H1 (cell line): ENCODE results near the gene JMJD8. TPM values are rescaled to one million over a fixed set of nuclear protein-coding genes. Genes with fewer than 3 reads are reported as not detected.

Experiments used
- CTCF ChIA-PET: fragments of 300-600 bp; sonication (Branson Sonifier 250); formaldehyde crosslinking; loops from one replicate; lab custom pipeline; 2021; ENCODE audit not compliant: partially characterized antibody; lab: Charles Lee
- POLR2A ChIA-PET: fragments of 300-600 bp; sonication (Branson Sonifier 250); formaldehyde crosslinking; loops from one replicate; lab custom pipeline; 2021; ENCODE audit warnings: inconsistent platforms; ENCODE audit not compliant: partially characterized antibody; lab: Charles Lee
- DNase-seq, 2 experiments: peaks; one replicate each; pipeline versions ENCODE4 v3.0.0 to v3.0.0-alpha.2; 2010 to 2022; ENCODE audit warnings: low spot score in 2 of 2, low read depth in 1 of 2, mixed read lengths in 1 of 2
- FAIRE-seq: peaks from 2 replicates; lab custom pipeline; 2011; peaks lifted over from hg19 to GRCh38; lab: Jason Lieb, UNC
- H2AFZ ChIP-seq: 2 replicates; pipeline ENCODE4 v1.8.1; 2012; ENCODE audit warnings: low read length, inconsistent platforms
- H2AK5ac ChIP-seq: 2 replicates; pipeline ENCODE4 v1.6.1; 2013; ENCODE audit warnings: low read depth, low read length
- H2BK120ac ChIP-seq: replicated peaks from 2 replicates; pipeline ENCODE3; 2013; ENCODE audit warnings: low read depth, low read length, inconsistent platforms
- H2BK12ac ChIP-seq: 2 replicates; pipeline ENCODE4 v1.6.1; 2013; ENCODE audit warnings: low read depth, low read length
- H2BK15ac ChIP-seq: 2 replicates; pipeline ENCODE4 v1.6.1; 2013; ENCODE audit warnings: low read length
- H2BK20ac ChIP-seq: 2 replicates; pipeline ENCODE4 v1.6.1; 2013; ENCODE audit warnings: low read length
- H2BK5ac ChIP-seq: 2 replicates; pipeline ENCODE4 v1.6.1; 2013; ENCODE audit warnings: low read depth, low read length
- H3K14ac ChIP-seq: 2 replicates; pipeline ENCODE4 v1.6.1; 2013; ENCODE audit warnings: inconsistent platforms; ENCODE audit not compliant: insufficient read length
- H3K18ac ChIP-seq: 2 replicates; pipeline ENCODE4 v1.6.1; 2013; ENCODE audit warnings: low read length; ENCODE audit errors: extremely low read depth
- H3K23ac ChIP-seq: 2 replicates; pipeline ENCODE4 v1.6.1; 2013; ENCODE audit warnings: inconsistent platforms; ENCODE audit not compliant: insufficient read length
- H3K23me2 ChIP-seq: 2 replicates; pipeline ENCODE4 v1.6.1; 2013; ENCODE audit warnings: low read depth, low read length
- H3K27ac ChIP-seq: 2 replicates; pipeline ENCODE4 v1.6.1; 2011; ENCODE audit warnings: low read depth, low read length, inconsistent platforms
- H3K27me3 ChIP-seq, 4 experiments: replicated peaks in 1 of 4; 1 replicate in 1 of 4; 2 replicates in 3 of 4; pipeline versions ENCODE4 v1.6.1 to v1.8.1; 2011 to 2013; ENCODE audit warnings: low read length in 3 of 4, mild to moderate bottlenecking in 3 of 4, inconsistent platforms in 2 of 4, mixed read lengths in 2 of 4, moderate library complexity in 1 of 4; ENCODE audit not compliant: control insufficient read depth in 3 of 4, insufficient read depth in 3 of 4; ENCODE audit errors: extremely low read depth in 1 of 4
- H3K36me3 ChIP-seq, 4 experiments: 2 replicates each; pipeline versions ENCODE4 v1.6.1 to v1.8.1; 2011 to 2013; ENCODE audit warnings: mild to moderate bottlenecking in 4 of 4, low read length in 3 of 4, moderate library complexity in 2 of 4, control low read depth in 1 of 4, inconsistent platforms in 1 of 4; ENCODE audit not compliant: insufficient read depth in 4 of 4, control insufficient read depth in 2 of 4
- H3K4ac ChIP-seq: replicated peaks from 2 replicates; pipeline ENCODE3; 2013; ENCODE audit warnings: low read length, low read depth, mixed read lengths, inconsistent platforms; ENCODE audit not compliant: insufficient read length
- H3K4me1 ChIP-seq, 4 experiments: replicated peaks in 1 of 4; 1 replicate in 1 of 4; 2 replicates in 3 of 4; pipeline versions ENCODE4 v1.6.1 to v1.8.1; 2011 to 2013; ENCODE audit warnings: low read length in 3 of 4, inconsistent platforms in 2 of 4, mixed read lengths in 1 of 4; ENCODE audit not compliant: insufficient read depth in 4 of 4, control insufficient read depth in 3 of 4
- H3K4me2 ChIP-seq, 2 experiments: 2 replicates each; pipeline versions ENCODE4 v1.6.1 to v1.8.1; 2011 to 2013; ENCODE audit warnings: low read depth in 2 of 2, low read length in 2 of 2, control low read depth in 1 of 2, inconsistent platforms in 1 of 2, mild to moderate bottlenecking in 1 of 2; ENCODE audit not compliant: insufficient read depth in 1 of 2
- H3K4me3 ChIP-seq, 4 experiments: fragments of 200-600, 300-600 bp in 1 of 4; sonication (generic), shearing (Covaris generic), sonication (Bioruptor Twin) in 1 of 4; 2 replicates each; pipeline versions ENCODE4 v1.5.1 to v1.8.1; 2011 to 2016; ENCODE audit warnings: low read length in 4 of 4, low read depth in 3 of 4, control low read depth in 2 of 4, inconsistent platforms in 2 of 4, mild to moderate bottlenecking in 2 of 4, mixed read lengths in 1 of 4, moderate library complexity in 1 of 4; ENCODE audit not compliant: insufficient read depth in 2 of 4; ENCODE audit errors: extremely low read depth in 1 of 4
- H3K56ac ChIP-seq: replicated peaks from 2 replicates; pipeline ENCODE3; 2013; ENCODE audit warnings: low read depth, mild to moderate bottlenecking, mixed read lengths, low read length, inconsistent platforms; ENCODE audit not compliant: insufficient read length
- H3K79me1 ChIP-seq: 2 replicates; pipeline ENCODE4 v1.6.1; 2013; ENCODE audit warnings: low read depth, low read length, control low read depth
- H3K79me2 ChIP-seq, 2 experiments: 2 replicates each; pipeline versions ENCODE4 v1.6.1 to v1.8.1; 2012 to 2013; ENCODE audit warnings: low read length in 2 of 2, mild to moderate bottlenecking in 2 of 2, inconsistent platforms in 1 of 2; ENCODE audit not compliant: insufficient read depth in 2 of 2, control insufficient read depth in 1 of 2
- H3K9ac ChIP-seq, 4 experiments: replicated peaks in 1 of 4; 1 replicate in 1 of 4; 2 replicates in 3 of 4; pipeline versions ENCODE4 v1.6.1 to v1.8.1; 2011 to 2013; ENCODE audit warnings: low read depth in 3 of 4, low read length in 3 of 4, control low read depth in 2 of 4, mild to moderate bottlenecking in 2 of 4, moderate library complexity in 2 of 4, inconsistent platforms in 1 of 4; ENCODE audit errors: extremely low read depth in 1 of 4
- H3K9me3 ChIP-seq, 2 experiments: 2 replicates each; pipeline versions ENCODE4 v1.6.1 to v1.8.1; 2012 to 2013; ENCODE audit warnings: mild to moderate bottlenecking in 2 of 2, moderate library complexity in 2 of 2, control low read depth in 1 of 2, inconsistent platforms in 1 of 2, low read depth in 1 of 2, low read length in 1 of 2, mixed read lengths in 1 of 2; ENCODE audit not compliant: insufficient read depth in 2 of 2
- H4K20me1 ChIP-seq, 2 experiments: replicated peaks in 1 of 2; 2 replicates each; pipeline versions ENCODE3 to v1.8.1; 2011 to 2013; ENCODE audit warnings: inconsistent platforms in 2 of 2, low read length in 2 of 2, mild to moderate bottlenecking in 1 of 2; ENCODE audit not compliant: insufficient read depth in 2 of 2, control insufficient read depth in 1 of 2
- H4K5ac ChIP-seq: 2 replicates; pipeline ENCODE4 v1.6.1; 2013; ENCODE audit warnings: low read length, low read depth, mixed read lengths, inconsistent platforms; ENCODE audit not compliant: insufficient read length
- H4K8ac ChIP-seq: 2 replicates; pipeline ENCODE4 v1.8.0; 2013; ENCODE audit warnings: mild to moderate bottlenecking, moderate library complexity, low read length, inconsistent platforms; ENCODE audit not compliant: insufficient read depth; ENCODE audit errors: extremely low read depth
- H4K91ac ChIP-seq: replicated peaks from 2 replicates; pipeline ENCODE3; 2013; ENCODE audit warnings: low read length, mixed read lengths, inconsistent platforms; ENCODE audit not compliant: insufficient read length
- HDAC6 ChIP-seq: IDR thresholded peaks from one replicate; pipeline ENCODE4 v1.7.1; 2012; ENCODE audit warnings: low read depth, mild to moderate bottlenecking, inconsistent platforms, low read length, moderate library complexity
- SAP30 ChIP-seq: fragments of 300-600 bp; sonication (generic); IDR thresholded peaks from 2 replicates; pipeline ENCODE4 v1.7.1; 2012; ENCODE audit warnings: low read length, moderate library complexity, mild to moderate bottlenecking, inconsistent platforms; ENCODE audit not compliant: insufficient read depth, insufficient replicate concordance
- WGBS, 2 experiments: shearing (Covaris generic) in 1 of 2; methylation state at CpG; one replicate each; pipeline versions ENCODE4 v1.1.6 to v1.1.7; 2013 to 2015; ENCODE audit warnings: low lambda C conversion rate in 2 of 2, mixed read lengths in 2 of 2, inconsistent platforms in 1 of 2, low coverage in 1 of 2, missing lambda C conversion rate in 1 of 2; ENCODE audit not compliant: insufficient replicate concordance in 2 of 2, insufficient coverage in 1 of 2, insufficient read length in 1 of 2; ENCODE audit errors: extremely low coverage in 1 of 2, missing lambda C conversion rate in 1 of 2; 5-methylcytosine and 5-hydroxymethylcytosine counted together
- polyA plus RNA-seq, 7 experiments: library from polyadenylated mRNA; depleted of rRNA in 3 of 7; stranded (reverse) in 5 of 7; unstranded in 2 of 7; fragments of >200 nt in 5 of 7; fragments of 200-250 nt in 2 of 7; gene quantifications; 1 replicate in 5 of 7; 2 replicates in 1 of 7; 4 replicates in 1 of 7; pipeline versions ENCODE4 v1.2.1 to v1.2.3, GENCODE V29; 2011 to 2013; ENCODE audit warnings: missing spikeins in 2 of 7, mixed read lengths in 2 of 7
- total RNA-seq: library from RNA; stranded (reverse); fragmentation: NEBNext Ultra II Directional; extraction: Animal tissue kit (Norgen Biotek cat#: 25700); gene quantifications from 2 replicates; pipeline ENCODE4 v1.2.1, GENCODE V29; 2021

The JMJD8 gene
- total and polyA plus RNA-seq, 2 of the 8 experiments (the other 6 are each of a cell fraction or from before 2014, with no cell fraction given), result 46.4 to 87.4 TPM

- no peak overlapping the region for H3K14ac ChIP-seq
- FAIRE-seq (no peak), DNase-seq (no peak)
- peak overlapping the region; percentile 50; the same call in 1 of the 2 replicates for H2BK12ac ChIP-seq
- H2AFZ ChIP-seq, result no peak overlapping the region
- H3K79me2 ChIP-seq, result no peaks in the 10 kb centered on the region
- no peak overlapping the region for H3K18ac ChIP-seq
- H4K5ac ChIP-seq, result no peak overlapping the region
- peaks cover 0 to 14% (median 2%) of the 10 kb centered on the region in 4 experiments; a peak in 3 of 8 replicates for H3K36me3 ChIP-seq
- no peak overlapping the region for H2BK20ac ChIP-seq
- peaks cover 0 to 29% (median 13%) of the 10 kb centered on the region in 4 experiments; a peak in 5 of 7 replicates for H3K27me3 ChIP-seq
- H3K79me1 ChIP-seq, result peaks cover 4% of the 10 kb centered on the region
- peak overlapping the region; percentile 94 for H4K8ac ChIP-seq
- 89% methylated on average over 26 of the region's 26 CpGs; no CpG with 5 or more reads in 1 of the 2 experiments for WGBS, 2 experiments
- H3K4me1 ChIP-seq, result peaks cover 0 to 16% (median 7%) of the 10 kb centered on the region in 4 experiments; a peak in 5 of 7 replicates
- peak overlapping the region; percentile 50 to 70 (median 55); a peak in 6 of 7 replicates for H3K9ac ChIP-seq
- H3K4ac ChIP-seq, result no peak overlapping the region
- no peak overlapping the region for H3K56ac ChIP-seq
- peak overlapping the region; percentile 71 to 97 for H3K4me2 ChIP-seq
- no peaks in the 10 kb centered on the region for H3K9me3 ChIP-seq
- no peak overlapping the region for H3K27ac ChIP-seq
- TF ChIP-seq HDAC6 (no peak), SAP30 (peak; percentile 37)
- H4K20me1 ChIP-seq, result peaks cover 0 to 11% of the 10 kb centered on the region in 2 experiments
- H3K4me3 ChIP-seq, result peak overlapping the region; percentile 76 to 90 (median 82)
- peaks cover 12% of the 10 kb centered on the region for H3K23me2 ChIP-seq
- H2BK5ac ChIP-seq, result no peak overlapping the region
- no peak overlapping the region for H2BK120ac ChIP-seq
- H3K23ac ChIP-seq, result no peak overlapping the region
- no peak overlapping the region for H4K91ac ChIP-seq
- ChIA-PET POLR2A (interaction anchor here (1.2 to 4.1 kb wide), 13 partner anchors 9 to 165 kb away, joined by 3 to 39 read pairs (median 7); partner anchors contain the start of genes ANTKMT, METRN, RHBDL1 and STUB1), CTCF (interaction anchor here (0.8 to 6.0 kb wide), 6 partner anchors 18 to 1000 kb away, joined by 3 to 75 read pairs (median 4); partner anchors contain the start of genes RHBDL1 and RHOT2)
- no peak overlapping the region for H2AK5ac ChIP-seq
- no peak overlapping the region; the same call in 1 of the 2 replicates for H2BK15ac ChIP-seq
Measured at GRCh38 chr16:689175-689897, 5.2 kb upstream of the JMJD8 start.
